HG03575 (cell line): Measurements from ENCODE around the gene SNX27.
"Not testable (repeated sequence)": the region's sequence is repeated elsewhere in the genome, so short reads cannot be mapped to it uniquely, and the experiment has no call there.

Experiments used
- ATAC-seq: cut with Tn5 transposase; IDR thresholded peaks from one replicate; pipeline ENCODE4 v1.9.1; 2021; ENCODE audit not compliant: unreplicated experiment, insufficient number of reproducible peaks, low FRiP score; ENCODE audit errors: extremely low read depth

Gene SNX27

DNA sequence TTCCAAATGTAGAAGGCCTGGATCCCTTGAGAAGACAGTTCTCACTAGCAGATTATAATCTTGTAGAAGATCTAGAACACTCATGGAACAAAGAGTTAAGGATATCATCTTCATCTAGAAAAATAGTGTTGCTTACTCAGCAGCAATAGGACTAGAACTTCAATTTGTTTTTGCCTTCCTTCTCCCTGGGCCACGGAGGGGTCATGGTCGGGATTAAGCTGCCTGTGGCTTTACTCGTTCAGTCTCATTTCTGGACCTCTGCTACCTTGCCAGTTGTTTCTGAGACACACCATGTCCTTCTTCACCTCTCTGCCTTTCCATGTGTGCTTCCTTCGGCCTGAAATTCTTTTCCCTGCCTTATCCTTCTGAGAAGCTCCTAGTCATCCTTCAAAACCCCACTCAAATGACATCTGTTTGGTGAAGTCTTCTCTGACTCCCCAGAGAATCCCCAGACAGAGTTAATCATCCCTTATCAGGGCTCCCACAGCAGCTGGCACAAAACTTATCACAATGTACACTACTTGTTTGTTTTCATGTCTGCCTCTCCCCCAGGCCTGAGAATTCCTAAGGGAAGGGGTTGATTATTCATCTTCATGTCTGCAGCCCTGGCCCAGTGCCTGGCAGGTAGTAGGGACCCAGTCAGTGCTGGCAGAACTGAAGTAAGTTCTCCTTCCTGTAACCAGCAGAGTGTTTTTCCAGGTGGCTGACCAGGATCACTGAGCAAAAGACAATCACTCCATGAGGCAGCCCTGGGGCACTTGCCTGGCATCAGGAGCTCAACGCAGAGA is 15.5 kb upstream of the SNX27 start:
- no peak for ATAC-seq

DNA sequence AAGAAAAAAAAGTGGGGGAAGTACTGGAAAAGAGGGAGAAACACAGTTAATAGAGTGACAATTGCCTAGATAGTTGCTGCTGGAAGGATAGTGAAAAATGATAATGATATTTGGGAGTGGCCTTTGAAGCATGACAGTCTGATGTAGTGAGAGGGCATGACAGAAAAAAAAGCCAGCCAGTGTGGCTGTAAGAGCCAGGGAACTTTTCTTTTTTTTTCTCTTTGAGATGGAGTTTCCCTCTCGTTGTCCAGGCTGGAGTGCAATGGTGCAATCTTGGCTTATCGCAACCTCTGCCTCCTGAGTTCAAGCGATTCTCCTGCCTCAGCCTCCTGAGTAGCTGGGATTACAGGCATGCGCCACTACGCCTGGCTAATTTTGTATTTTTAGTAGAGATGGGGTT is 9.3 kb upstream of the SNX27 start:
- ATAC-seq = not testable (repeated sequence)

DNA sequence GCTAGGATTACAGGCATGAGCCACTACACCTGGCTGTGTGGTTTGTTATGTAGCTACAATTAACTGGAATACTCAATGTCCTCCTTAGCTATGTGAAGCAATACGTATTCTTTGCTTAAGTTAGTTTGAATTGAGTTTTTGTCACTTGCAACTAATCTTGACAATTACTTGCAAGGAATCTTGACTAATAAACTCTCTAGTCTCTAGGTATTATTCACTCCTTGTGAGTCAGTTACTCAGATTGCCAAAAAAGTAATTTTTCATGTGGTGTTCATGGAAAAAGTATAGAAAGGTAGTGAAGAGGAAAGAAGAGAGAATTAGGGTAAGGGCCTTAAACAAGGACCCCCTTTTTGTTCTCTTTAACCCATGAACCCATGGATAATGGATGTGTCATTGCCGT is 7.6 kb upstream of the SNX27 start:
- ATAC-seq = no peak

DNA sequence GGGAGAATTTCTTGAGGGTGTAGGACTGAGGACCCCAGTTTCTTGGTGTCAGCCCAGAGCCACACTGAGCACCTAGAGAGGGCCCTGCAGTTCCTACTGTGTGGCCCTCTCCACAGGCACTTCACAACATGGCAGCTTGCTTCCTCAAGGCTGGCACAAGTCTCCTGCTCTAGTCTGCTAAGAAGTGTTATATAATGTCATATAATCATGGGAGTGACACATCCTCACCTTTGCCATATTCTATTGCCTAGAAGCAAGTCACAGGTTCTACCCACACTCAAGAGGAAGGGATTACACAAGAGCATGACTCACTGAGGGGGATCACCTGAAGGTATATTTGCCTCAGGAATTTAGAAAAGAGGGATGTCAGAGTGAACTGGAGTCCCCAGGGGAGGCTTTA is 5.5 kb upstream of the SNX27 start:
- no peak for ATAC-seq

DNA sequence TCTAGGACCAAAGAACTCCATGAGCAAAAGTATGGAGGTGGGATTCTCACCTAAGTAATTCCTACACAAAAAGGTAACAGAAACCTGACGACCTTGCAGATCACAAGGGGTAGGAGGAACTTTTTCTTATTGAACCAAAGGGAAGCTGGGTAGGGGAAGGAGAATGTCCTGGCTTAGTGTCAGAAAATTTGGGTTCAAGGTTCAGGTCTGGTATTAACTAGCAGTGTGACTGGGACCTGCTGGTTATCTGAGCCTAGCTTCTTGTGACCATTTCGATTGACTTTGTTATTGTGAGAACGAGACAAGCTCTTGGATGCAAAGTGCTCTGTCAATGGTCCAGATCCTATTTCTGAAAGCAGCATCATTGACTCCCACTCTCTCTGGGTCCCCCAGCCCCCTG is 5.0 kb upstream of the SNX27 start:
- no peak for ATAC-seq

DNA sequence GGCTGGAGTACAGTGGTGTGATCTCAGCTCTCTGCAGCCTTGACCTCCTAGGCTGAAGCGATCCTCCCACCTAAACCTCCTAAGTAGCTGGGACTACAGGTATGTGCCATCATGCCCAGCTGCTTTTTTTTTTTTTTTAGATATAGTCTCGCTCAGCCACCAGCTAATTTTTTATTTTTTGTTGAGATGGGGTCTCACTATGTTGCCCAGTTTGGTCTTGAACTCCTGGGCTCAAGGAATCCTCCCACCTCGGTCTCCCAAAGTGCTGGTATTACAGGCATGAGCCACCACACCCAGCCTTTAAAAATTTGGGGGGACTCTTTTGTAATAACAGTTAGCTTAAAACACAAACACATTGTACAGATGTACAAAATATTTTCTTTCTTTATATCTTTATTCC is 1.7 kb upstream of the SNX27 start:
- no peak for ATAC-seq

DNA sequence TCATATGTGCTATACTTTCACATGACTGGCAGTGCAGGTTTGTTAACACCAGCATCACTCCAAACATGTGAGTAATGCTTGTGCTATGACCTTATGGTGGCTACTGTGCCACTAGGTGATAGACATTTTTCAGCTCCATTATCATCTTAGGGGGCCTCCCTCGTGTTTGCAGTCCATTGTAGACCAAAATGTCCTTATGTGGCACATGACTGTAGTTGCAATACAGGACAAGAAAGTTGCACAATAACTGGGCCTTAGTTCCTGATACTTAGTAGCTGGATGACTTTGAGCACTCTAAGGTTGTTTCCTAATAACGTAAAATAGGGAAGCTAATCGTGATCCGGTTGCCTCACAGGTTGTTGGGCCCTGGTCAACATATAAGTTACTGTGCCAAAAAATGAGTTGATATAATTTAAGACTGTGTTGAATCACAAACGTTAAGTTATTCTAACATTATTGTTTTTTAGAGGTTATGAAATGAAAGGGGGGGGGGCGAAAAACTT is 511 bp upstream of the SNX27 start:
- no peak for ATAC-seq

DNA sequence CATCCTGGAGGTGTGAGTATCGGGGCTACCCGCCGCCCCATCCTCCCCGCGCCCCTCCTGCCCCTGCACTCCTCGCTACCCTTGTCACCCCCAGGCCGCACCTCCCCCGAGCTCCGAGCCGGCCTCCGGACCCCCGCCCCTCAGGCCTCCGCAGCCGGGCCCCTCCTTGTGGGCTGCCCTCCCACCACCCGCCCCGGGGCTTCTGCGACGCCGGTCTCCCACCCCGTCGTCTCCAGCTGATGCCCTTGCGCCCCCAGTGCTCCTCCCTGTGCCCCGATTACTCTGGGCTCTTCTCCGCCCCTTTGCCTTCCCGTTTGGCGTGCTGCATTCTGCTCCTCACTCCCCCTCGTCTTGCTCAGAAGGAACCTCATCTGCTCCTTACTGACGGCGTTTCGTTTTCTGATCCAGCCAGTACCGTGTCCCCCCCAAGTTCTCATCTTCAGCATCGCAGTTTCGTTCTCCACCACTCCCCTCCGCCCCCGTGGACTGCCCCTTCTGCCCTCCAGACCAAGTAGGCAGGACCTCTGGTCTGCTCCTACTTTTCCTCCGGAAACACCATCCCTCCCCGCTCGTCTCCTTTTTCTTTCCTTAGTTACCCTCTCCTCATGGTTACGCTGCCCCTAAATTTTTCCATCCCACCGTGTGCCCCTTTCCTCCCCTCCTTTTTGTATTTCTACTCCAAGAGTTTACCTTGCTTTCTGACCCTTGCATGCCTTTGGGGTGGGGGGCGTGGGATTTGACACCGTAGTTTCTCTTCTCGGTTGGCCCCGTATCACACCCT is 841 bp downstream of the SNX27 start:
- ATAC-seq = no peak

DNA sequence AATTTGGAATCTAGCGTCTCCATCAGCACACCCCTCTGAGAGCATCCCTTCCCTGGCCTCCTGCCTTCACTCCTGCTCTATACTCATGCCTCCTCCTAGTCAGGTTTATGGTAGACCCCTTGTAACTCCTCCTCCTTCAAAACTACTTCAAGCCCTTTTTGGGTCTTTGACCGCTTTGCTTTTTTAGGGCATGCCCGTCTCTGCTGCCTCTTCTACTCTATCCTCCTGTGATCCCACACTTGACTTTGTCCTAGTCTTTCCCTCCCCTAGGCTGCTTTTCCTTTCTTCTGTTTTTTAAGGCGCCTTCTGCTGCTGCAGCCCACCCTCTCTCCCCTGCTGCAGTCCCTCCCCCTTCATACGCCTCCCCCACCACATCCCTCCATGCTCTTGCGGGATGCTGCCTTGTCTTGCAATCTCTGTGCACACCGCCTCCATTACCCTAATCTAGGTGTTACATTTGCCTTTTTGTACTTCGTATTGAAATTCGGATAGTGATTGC is 1.5 kb downstream of the SNX27 start:
- ATAC-seq = no peak

DNA sequence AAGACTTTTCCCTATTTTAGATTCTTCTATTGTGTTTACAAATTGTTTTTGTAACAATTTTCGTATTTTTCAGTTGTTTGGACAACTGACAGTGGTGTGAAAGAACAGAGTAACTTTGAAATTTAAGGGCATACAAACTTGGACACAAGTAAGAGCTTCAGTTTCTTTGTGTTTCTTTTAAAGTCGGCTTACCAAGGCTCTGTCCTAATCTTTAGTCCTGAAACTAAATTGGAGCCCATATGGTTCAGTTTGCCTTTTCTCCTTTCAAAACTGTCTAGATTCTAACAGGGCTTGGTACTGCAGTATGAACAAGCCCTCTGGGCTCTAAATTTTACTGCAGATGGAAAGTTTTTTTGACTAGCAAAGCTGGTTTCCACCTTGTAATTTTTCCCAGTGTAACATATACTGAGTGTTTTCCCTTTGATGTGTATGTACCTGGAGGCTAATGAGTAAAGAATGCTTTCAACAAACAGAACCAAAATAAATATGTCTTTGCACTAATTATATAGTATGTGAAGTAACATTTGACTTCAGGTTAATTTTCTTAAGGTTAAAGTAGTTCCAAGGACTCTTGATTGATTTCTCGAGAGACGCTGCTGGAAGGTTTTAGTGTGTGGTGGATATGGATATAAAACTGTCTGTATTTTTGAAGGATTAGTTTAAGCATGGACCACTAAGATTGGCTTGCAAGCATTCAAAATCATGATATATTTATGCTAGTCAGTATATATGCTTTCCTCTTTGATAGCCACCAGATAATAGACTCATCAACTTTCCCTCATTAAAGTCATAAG is 4.1 kb downstream of the SNX27 start:
- ATAC-seq = no peak

DNA sequence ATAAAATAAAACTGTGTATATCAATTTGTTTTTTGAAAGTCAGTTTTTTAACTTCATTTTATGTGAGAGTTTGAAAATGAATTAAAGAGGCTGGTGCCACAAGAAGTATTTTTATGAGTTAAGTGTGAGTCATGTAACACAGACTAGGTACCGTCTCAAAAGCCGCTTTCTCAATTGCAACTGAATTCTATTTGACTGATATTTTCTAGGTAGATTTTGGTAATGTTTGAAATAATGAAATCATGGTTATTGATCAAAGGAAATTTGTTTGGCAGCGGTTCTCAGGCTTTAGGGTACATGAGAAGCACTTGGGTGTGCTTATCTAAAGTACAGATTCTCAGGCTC is 4.6 kb downstream of the SNX27 start:
- no peak for ATAC-seq

DNA sequence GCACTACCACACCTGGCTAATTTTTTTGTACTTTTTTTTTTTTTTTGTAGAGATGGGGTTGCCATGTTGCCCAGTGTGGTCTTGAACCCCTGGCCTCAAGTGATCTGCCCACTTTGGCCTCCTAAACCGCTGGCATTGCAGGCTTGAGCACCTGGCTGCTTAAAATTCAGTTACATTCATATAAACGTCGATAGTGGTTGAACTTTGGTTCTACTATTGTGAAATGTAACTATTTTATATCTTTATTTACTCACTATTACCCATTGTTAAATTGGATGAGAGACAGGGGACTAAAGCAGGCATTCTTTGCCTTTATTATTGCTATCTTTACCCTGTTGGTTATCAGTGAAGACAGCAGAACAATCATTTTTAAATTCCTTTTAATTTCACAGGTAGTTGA is 6.2 kb downstream of the SNX27 start:
- ATAC-seq = no peak

DNA sequence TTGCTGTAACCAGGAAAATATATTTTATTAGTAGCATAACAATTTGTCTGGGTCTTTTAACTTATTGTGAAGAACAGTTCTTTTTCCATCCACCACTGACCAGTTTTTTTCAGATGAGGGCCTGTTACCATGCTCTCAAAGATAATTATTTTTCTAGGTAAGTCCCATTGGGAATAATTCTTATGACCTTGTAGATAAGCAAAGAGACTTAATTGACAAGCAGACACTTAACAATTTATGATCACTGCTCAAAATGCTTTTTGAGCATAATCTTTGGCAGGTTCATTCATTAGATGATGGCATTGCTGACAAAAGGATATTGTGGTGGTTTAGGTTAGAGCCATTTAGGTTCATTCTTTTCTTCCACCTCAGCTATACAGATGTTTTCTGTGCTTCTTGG is 6.6 kb downstream of the SNX27 start:
- ATAC-seq = no peak

DNA sequence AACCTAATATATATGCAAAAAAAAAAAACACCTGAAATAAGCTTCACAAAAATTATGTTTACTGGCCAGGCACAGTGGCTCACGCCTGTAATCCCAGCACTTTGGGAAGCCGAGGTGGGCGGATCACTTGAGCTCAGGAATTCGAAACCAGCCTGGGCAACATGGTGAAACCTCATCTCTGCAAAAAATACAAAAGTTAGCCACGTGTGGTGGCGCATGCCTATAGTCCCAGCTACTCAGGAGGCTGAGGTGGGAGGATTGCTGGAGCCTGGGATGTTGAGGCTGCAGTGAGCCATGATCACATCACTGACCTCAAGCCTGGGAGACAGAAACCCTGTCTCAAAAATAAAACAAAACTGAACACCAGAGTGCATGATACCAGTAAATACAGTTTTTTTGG is 7.1 kb downstream of the SNX27 start:
- ATAC-seq = not testable (repeated sequence)

DNA sequence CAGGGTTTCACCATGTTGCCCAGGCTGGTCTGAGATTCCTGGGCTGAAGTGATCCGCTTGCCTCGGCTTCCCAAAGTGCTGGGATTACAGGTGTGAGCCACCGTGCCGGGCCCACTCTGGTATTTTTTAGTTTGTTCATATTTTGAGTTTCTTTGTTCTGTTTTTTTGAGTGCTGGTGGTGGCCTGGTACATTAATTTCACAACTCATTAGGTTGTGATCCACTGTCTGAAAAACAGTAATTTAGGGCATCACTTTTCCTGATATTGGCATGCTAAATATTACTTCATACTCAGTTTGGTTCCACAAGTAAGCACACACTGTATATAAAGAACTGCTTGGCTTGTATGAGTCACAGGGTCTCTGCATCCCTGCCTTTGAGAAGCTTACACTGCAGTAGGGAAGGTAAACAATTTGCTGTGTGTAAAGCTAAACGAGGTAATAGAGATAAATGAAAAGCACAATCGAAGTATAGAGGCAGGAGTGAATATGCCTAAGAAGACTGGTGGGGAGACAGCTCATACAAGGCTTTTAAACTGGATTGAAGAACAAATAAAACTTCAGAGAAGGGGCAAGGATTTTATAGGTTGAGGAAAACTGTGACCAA is 7.7 kb downstream of the SNX27 start:
- no peak for ATAC-seq

DNA sequence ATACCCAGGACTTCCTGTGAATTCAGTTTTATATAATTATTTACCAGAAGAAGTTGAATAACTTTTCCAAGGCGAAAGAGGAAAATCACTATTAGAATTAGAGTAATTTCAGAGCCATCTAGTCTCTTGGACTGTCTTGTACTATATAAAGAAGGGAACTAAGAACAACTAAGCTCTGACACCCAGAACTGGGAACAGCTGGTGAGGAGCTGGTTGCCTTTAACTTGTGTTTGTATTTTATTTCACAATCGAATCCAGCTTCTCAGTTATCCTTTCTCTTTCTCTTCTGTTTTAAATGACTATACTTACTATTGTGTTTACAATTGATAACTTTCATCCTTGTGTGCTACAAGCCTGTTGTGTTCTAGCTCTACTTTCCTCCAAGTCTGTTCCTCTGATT is 8.4 kb downstream of the SNX27 start:
- ATAC-seq = no peak

DNA sequence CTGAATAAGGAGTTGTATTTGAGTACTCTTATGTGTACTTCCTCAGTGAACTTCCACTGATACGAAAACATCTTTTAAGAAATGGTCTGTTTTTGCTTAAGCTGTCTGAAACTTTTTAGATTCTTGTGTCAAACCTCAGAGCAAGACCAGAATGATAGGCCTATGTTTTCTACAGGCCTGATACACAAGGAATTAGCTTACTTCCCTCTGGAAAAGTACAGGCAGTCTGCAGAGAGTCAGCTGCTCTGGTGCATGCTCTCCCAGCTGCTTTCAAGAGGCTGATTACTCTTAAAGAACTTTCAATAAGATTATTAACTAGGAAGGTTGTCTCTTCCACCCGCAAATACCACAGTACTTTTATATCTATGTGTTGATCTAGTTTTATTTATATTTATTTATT is 9.5 kb downstream of the SNX27 start:
- no peak for ATAC-seq

DNA sequence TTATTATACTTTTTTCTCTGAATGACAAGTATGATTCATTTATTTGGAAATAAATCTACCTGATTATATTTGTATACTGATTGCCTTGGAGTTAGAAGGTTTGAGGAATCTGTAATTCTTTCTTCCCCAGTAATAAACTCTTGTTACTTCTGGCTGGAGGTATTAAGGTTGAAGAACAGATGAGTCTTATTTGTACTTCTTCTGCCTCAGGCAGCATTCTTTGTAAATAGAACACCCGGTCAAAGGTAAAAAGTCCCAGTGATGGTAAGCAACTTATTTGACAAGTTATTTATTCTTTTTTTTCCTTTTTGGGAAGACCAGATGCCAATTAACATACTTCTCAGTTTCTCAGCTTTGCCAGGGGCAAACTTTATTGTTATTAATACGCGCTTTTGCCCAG is 12.9 kb downstream of the SNX27 start:
- ATAC-seq = no peak

DNA sequence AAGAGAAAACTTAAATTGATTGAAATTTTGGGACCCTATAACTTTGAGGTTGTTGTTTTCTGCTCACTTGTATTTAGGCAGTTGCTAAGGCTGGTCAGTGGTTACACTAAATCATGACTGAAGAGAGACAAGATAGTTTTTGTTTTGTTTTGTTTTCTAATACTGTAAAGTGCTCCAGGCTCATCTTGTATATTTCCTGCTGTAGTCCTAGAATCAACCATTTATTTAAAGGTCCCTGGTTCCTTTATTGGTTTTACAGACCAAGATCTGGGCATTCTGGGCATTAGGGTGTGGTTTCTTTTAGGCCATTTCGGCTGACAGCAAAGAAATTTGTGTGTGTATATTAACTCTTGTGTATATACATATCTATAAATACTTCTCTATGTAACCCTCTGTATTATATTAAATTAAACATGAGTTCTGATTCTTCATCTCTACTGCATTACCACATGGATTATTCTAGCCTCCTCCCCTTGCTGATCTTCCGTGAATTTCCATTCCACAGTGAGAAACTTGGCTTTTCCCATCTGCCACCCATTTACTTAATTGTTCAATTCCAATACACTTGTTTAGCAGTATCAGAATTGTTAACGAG is 15.0 kb downstream of the SNX27 start:
- ATAC-seq = no peak
